Ovary (tissue), 9 donors: ENCODE results near the gene ATRN. TPM values are rescaled to one million over a fixed set of nuclear protein-coding genes. Genes with fewer than 3 reads are reported as not detected.

Experiments used
- DNase-seq, 5 donors: peaks; one replicate each; pipeline ENCODE4 v3.0.0-alpha.2; 2019 to 2020
- H3K27ac ChIP-seq, 2 donors: fragments of 200-600 bp; one replicate each; pipeline versions ENCODE4 v1.5.1 to v1.8.0; 2019 to 2022
- H3K27me3 ChIP-seq: fragments of 200-600 bp; one replicate; pipeline ENCODE4 v1.8.0; 2022
- H3K36me3 ChIP-seq: fragments of 200-600 bp; sonication (generic); one replicate; pipeline ENCODE4 v1.5.1; 2019
- H3K4me1 ChIP-seq: one replicate; pipeline ENCODE4 v1.8.1; 2013; ENCODE audit warnings: mild to moderate bottlenecking, moderate library complexity; ENCODE audit not compliant: insufficient read depth
- H3K4me3 ChIP-seq: fragments of 200-600 bp; sonication (generic); one replicate; pipeline ENCODE4 v1.5.1; 2017
- H3K9me3 ChIP-seq, 2 donors: fragments of 200-600 bp in 1 of 2; sonication (generic) in 1 of 2; one replicate each; pipeline versions ENCODE4 v1.5.1 to v1.8.1; 2013 to 2019; ENCODE audit warnings: mild to moderate bottlenecking in 1 of 2, moderate library complexity in 1 of 2
- CTCF ChIP-seq, 3 donors: fragments of 450-650 bp in 2 of 3; fragments of 200-600 bp in 1 of 3; IDR thresholded peaks; one replicate each; pipeline versions ENCODE4 v1.5.1 to v1.8.0; 2016 to 2022; ENCODE audit warnings: antibody characterized with exemption in 3 of 3, mild to moderate bottlenecking in 1 of 3
- EP300 ChIP-seq: sonication (generic); formaldehyde crosslinking; IDR thresholded peaks from one replicate; pipeline ENCODE4 v1.6.1; 2017; ENCODE audit warnings: antibody characterized with exemption
- POLR2A ChIP-seq: fragments of 450-650 bp; IDR thresholded peaks from one replicate; pipeline ENCODE4 v1.6.1; 2017; ENCODE audit warnings: antibody characterized with exemption, mild to moderate bottlenecking, moderate library complexity
- WGBS, 3 donors: extraction: QIAGEN DNeasy Blood & Tissue Kit in 1 of 3; methylation state at CpG; one replicate each; pipeline versions ENCODE4 v1.1.5 to v1.1.7; 2013 to 2017; 5-methylcytosine and 5-hydroxymethylcytosine counted together
- intact Hi-C, 4 donors: fragments of 100-400 bp; cut with DNase I; formaldehyde crosslinking; loops; one replicate each; pipeline versions ENCODE4 v1.11.0 to v1.15.1; 2022 to 2023
- polyA plus RNA-seq, 2 donors: library from polyadenylated mRNA; stranded (reverse); fragments of 200-250 nt in 1 of 2; fragments of 350-450 nt in 1 of 2; fragmentation: Illumina TruSeq in 1 of 2; extraction: RNeasy Lipid Tissue Mini Kit (QIAGEN cat#74804) in 1 of 2; gene quantifications; one replicate each; pipeline ENCODE4 v1.2.3, GENCODE V29; 2013 to 2014
- total RNA-seq, 7 donors: library from RNA; depleted of rRNA in 2 of 7; stranded (reverse); fragments of >200 nt in 2 of 7; fragmentation: NEBNext Ultra II Directional in 3 of 7; extraction: Animal tissue kit (Norgen Biotek cat#: 25700) in 3 of 7; gene quantifications; one replicate each; pipeline versions ENCODE4 v1.1.0 to v1.2.4, GENCODE V29; 2016 to 2023
- donor health status: DM: no; HTN: no; CAD: no; lungs with moderate emphysema.
- donor health status: DM: no; HTN: no; CAD: no.
- donor health status: Bipolar disorder and iron deficiency.
- donor health status: DM: yes; HTN: yes; CAD: no.
- donor health status: DM: no; HTN: no; CAD: no.
- donor health status: DM: yes; HTN: yes; CAD: no.

The ATRN gene
- total and polyA plus RNA-seq, 9 donors = 10.3 to 46.2 (median 23.6) TPM

- intact Hi-C loops = no loop called here
- WGBS, 3 donors = 76 to 82% (median 81%) methylated on average over 14 of the region's 14 CpGs
- no peak overlapping the region for H3K4me3 ChIP-seq
- H3K27me3 ChIP-seq = no peaks in the 10 kb centered on the region
- no peaks in the 10 kb centered on the region for H3K36me3 ChIP-seq
- H3K27ac ChIP-seq = no peak overlapping the region
- no peak for TF ChIP-seq EP300
- TF ChIP-seq POLR2A = no peak
- TF ChIP-seq CTCF (IDR thresholded peaks at IDR 0.05) = no peak
- DNase-seq = no peak
- H3K9me3 ChIP-seq = no peaks in the 10 kb centered on the region
- H3K4me1 ChIP-seq = no peaks in the 10 kb centered on the region
Observed at GRCh38 chr20:3430376-3431069, 40.3 kb upstream of the ATRN start.

GRCh38 chr20:3431109-3431508 lies 39.7 kb upstream of the ATRN start:
- Histone ChIP-seq H3K9me3 (no peaks in the 10 kb centered on the region), H3K4me1 (no peaks in the 10 kb centered on the region), H3K4me3 (no peak overlapping the region), H3K27ac (no peak overlapping the region), H3K27me3 (no peaks in the 10 kb centered on the region), H3K36me3 (no peaks in the 10 kb centered on the region)
- no peak for DNase-seq
- WGBS, 3 donors = 89 to 92% (median 91%) methylated on average over 4 of the region's 4 CpGs
- TF ChIP-seq EP300 = no peak
- no peak for TF ChIP-seq CTCF (IDR thresholded peaks at IDR 0.05)
- TF ChIP-seq POLR2A = no peak
- intact Hi-C loops = no loop called here

- 66 to 69% (median 68%) methylated on average over 3 of the region's 3 CpGs for WGBS, 3 donors
- Histone ChIP-seq H3K27ac (no peak overlapping the region), H3K36me3 (no peaks in the 10 kb centered on the region), H3K9me3 (no peaks in the 10 kb centered on the region), H3K4me3 (no peak overlapping the region), H3K27me3 (no peaks in the 10 kb centered on the region), H3K4me1 (no peaks in the 10 kb centered on the region)
- no peak for DNase-seq
- TF ChIP-seq EP300 (no peak), POLR2A (no peak), CTCF (IDR thresholded peaks at IDR 0.05) (no peak)
- intact Hi-C loops = no loop called here
Observed at GRCh38 chr20:3432844-3433243, 38.0 kb upstream of the ATRN start.

- no peak overlapping the region for H3K27ac ChIP-seq
- no peak overlapping the region for H3K4me3 ChIP-seq
- H3K27me3 ChIP-seq = no peaks in the 10 kb centered on the region
- no peak for TF ChIP-seq CTCF (IDR thresholded peaks at IDR 0.05)
- no peak for TF ChIP-seq EP300
- no peak for TF ChIP-seq POLR2A
- no peaks in the 10 kb centered on the region for H3K4me1 ChIP-seq
- no peaks in the 10 kb centered on the region for H3K9me3 ChIP-seq
- DNase-seq = no peak
- intact Hi-C loops = no loop called here
- no peaks in the 10 kb centered on the region for H3K36me3 ChIP-seq
- 83 to 86% (median 83%) methylated on average over 3 of the region's 3 CpGs for WGBS, 3 donors
Observed at GRCh38 chr20:3433744-3434143, 37.1 kb upstream of the ATRN start.
